ENCODE results near the gene MAP2K1. TPM values are rescaled to one million over a fixed set of nuclear protein-coding genes. Genes with fewer than 3 reads are reported as not detected.
A peak's percentile ranks its signal among the peaks of the same experiment; 100 is the strongest.
"Not testable (repeated sequence)": the region's sequence is repeated elsewhere in the genome, so short reads cannot be mapped to it uniquely, and the experiment has no call there.

MAP2K1 gene
- total RNA-seq, 4 donors from 2014 or later, result 29.0 to 53.4 (median 45.3) TPM

DNA sequence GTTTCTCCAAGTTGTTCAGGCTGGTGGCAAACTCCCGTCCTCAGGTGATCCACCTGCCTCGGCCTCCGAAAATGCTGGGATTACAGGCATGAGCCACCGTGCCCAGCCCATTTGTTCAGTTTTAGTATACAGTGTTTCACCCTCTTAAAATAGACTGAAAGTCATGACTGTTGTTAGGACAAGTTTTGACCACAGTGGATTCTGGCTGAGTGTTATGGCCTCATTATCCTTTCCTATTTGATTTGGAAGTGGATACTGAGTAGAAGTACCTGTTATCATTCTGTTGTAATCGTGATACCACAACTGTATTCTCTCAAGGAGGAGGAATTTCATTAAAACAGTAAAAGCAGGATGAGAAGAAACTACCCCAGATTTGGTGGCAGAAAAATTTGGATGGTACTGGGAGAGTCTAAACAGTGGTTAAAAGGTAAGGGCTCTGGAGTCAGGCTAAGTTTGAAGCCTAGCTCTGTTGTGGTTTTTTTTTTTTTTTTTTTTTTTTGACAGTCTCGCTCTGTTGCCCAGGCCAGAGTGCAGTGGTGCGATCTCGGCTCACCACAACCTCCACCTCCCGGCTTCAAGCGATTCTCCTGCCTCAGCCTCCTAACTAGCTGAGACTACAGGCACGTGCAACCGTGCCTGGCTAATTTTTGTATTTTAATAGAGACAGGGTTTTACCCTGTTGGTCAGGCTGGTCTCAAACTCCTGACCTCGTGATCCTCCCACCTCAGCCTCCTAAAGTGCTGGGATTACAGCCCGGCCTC lies 2.6 kb downstream of the MAP2K1 start:
- Histone ChIP-seq H3K9me3 (no peaks in the 10 kb centered on the region), H3K36me3 (no peaks in the 10 kb centered on the region), H3K4me3 (no peak overlapping the region), H3K27me3 (no peaks in the 10 kb centered on the region), H3K4me1 (peaks cover 13 to 48% (median 15%) of the 10 kb centered on the region in 3 donors), H3K27ac (peak overlapping the region in 1 of 4 donors; percentile 53)
- 82 to 85% methylated on average over 13 to 14 of the region's 14 CpGs for WGBS, 2 donors
- no peak for DNase-seq
- no peak for TF ChIP-seq POLR2A (IDR thresholded peaks at IDR 0.05)
- TF ChIP-seq, protein P1, sequence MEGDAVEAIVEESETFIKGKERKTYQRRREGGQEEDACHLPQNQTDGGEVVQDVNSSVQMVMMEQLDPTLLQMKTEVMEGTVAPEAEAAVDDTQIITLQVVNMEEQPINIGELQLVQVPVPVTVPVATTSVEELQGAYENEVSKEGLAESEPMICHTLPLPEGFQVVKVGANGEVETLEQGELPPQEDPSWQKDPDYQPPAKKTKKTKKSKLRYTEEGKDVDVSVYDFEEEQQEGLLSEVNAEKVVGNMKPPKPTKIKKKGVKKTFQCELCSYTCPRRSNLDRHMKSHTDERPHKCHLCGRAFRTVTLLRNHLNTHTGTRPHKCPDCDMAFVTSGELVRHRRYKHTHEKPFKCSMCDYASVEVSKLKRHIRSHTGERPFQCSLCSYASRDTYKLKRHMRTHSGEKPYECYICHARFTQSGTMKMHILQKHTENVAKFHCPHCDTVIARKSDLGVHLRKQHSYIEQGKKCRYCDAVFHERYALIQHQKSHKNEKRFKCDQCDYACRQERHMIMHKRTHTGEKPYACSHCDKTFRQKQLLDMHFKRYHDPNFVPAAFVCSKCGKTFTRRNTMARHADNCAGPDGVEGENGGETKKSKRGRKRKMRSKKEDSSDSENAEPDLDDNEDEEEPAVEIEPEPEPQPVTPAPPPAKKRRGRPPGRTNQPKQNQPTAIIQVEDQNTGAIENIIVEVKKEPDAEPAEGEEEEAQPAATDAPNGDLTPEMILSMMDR (IDR thresholded peaks at IDR 0.05), result no peak
- intact Hi-C loops (cut with DNase I), result loop anchor here (5.0 kb wide), 1 partner anchor 108 kb away; the partner anchor contains the start of gene SNAPC5

GRCh38 chr15:66389859-66390381 lies 3.2 kb downstream of the MAP2K1 start:
- no peak for DNase-seq
- Histone ChIP-seq H3K36me3 (no peaks in the 10 kb centered on the region), H3K9me3 (no peaks in the 10 kb centered on the region), H3K4me1 (peaks cover 13 to 48% (median 15%) of the 10 kb centered on the region in 3 donors), H3K27me3 (no peaks in the 10 kb centered on the region), H3K4me3 (no peak overlapping the region), H3K27ac (peak overlapping the region in 3 of 4 donors; percentile 22 to 53 (median 35))
- intact Hi-C loops (cut with DNase I), result loop anchor here (5.0 kb wide), 1 partner anchor 107 kb away; the partner anchor contains the start of gene SNAPC5
- no peak for TF ChIP-seq POLR2A (IDR thresholded peaks at IDR 0.05)
- TF ChIP-seq, protein P1 (IDR thresholded peaks at IDR 0.05), result no peak

DNA sequence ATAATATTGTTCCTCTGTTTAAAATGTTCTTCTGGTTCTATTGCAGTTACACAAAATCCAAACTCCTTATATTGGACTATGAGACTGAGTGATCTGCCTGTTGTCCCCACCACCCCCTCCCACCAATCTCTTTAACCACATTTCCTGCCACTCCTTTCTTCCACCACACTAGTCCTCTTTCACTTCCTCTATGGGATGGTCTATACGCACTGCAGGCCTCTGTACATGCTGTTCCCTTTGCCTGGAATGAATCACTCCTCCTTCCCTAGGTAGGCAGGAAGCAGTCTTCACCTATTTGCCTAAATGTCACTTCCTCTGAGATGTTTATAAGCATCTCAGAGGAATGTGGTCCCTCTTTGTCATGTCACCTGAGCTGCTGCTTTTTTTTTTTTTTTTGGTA lies 4.0 kb downstream of the MAP2K1 start:
- Histone ChIP-seq H3K27ac (peak overlapping the region in 2 of 4 donors; percentile 35 to 53), H3K9me3 (no peaks in the 10 kb centered on the region), H3K4me3 (no peak overlapping the region), H3K36me3 (peaks cover 0 to 2% (median 0%) of the 10 kb centered on the region in 3 donors), H3K4me1 (peaks cover 13 to 44% (median 13%) of the 10 kb centered on the region in 3 donors), H3K27me3 (no peaks in the 10 kb centered on the region)
- intact Hi-C loops (cut with DNase I), result no loop called here
- TF ChIP-seq, protein P1 (IDR thresholded peaks at IDR 0.05), result no peak
- TF ChIP-seq POLR2A (IDR thresholded peaks at IDR 0.05), result no peak
- 35 to 53% methylated on average over 1 of the region's 1 CpG for WGBS, 2 donors
- DNase-seq, result no peak

DNA sequence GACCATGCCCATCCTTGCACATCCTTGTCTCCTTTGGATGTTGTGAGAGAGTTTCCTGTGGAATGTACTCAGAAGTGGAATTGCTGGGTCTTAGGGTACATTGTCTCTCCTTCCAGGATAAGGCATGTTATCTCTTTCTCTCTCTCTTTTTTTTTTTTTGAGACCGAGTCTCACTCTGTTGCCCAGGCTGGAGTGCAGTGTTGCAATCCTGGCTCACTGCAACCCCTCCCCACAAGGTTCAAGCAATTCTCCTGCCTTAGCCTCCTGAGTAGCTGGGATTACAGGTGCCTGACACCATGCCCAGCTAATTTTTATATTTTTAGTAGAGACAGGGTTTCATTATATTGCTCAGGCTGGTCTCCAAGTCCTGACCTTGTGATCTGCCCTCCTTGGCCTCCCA lies 6.3 kb downstream of the MAP2K1 start:
- H3K4me3 ChIP-seq; H3K27ac ChIP-seq; intact Hi-C loops (cut with DNase I); H3K27me3 ChIP-seq; H3K9me3 ChIP-seq; DNase-seq: not testable (repeated sequence)
- Histone ChIP-seq H3K36me3 (peaks cover 0 to 19% (median 0%) of the 10 kb centered on the region in 3 donors), H3K4me1 (peaks cover 7 to 31% (median 8%) of the 10 kb centered on the region in 3 donors)
- 100% methylated on average over 1 of the region's 1 CpG for WGBS, 2 donors

GRCh38 chr15:66394472-66394871 lies 7.8 kb downstream of the MAP2K1 start:
- no peak for DNase-seq
- 100% methylated on average over 1 of the region's 1 CpG for WGBS, 2 donors
- Histone ChIP-seq H3K27ac (no peak overlapping the region), H3K36me3 (peaks cover 0 to 27% (median 0%) of the 10 kb centered on the region in 3 donors), H3K27me3 (no peaks in the 10 kb centered on the region), H3K4me3 (no peak overlapping the region), H3K9me3 (no peaks in the 10 kb centered on the region), H3K4me1 (peaks cover 0 to 20% (median 0%) of the 10 kb centered on the region in 3 donors)
- TF ChIP-seq POLR2A (IDR thresholded peaks at IDR 0.05), result no peak
- TF ChIP-seq, protein P1 (IDR thresholded peaks at IDR 0.05), result no peak
- intact Hi-C loops (cut with DNase I), result no loop called here
